GOT3 (cell line): ENCODE measurements around the gene WNT4.
"Not testable (repeated sequence)": the region's sequence is repeated elsewhere in the genome, so short reads cannot be mapped to it uniquely, and the experiment has no call there.

Experiments used
- DNase-seq: peaks from one replicate; lab custom pipeline; 2025; ENCODE audit warnings: mixed read lengths; lab: John Stamatoyannopoulos, UW

WNT4 gene

DNA sequence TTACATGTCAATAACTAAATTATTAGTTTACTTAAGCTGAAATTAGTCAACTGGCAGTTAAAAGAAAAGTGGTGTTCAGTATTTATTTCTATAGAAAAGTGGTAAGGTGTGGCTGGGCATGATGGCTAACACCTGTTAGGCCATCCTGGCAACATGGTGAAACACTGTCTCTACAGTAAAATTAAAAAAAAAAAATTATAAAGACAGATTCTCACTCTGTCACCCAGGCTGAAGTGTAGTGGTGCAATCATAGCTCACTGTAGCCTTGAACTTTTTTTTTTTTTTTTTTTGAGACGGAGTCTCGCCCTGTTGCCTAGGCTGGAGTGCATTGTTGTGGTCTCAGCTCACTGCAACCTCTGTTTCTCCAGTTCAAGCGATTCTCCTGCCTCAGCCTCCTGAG lies 32.9 kb downstream of the WNT4 start:
- DNase-seq, result no peak

DNA sequence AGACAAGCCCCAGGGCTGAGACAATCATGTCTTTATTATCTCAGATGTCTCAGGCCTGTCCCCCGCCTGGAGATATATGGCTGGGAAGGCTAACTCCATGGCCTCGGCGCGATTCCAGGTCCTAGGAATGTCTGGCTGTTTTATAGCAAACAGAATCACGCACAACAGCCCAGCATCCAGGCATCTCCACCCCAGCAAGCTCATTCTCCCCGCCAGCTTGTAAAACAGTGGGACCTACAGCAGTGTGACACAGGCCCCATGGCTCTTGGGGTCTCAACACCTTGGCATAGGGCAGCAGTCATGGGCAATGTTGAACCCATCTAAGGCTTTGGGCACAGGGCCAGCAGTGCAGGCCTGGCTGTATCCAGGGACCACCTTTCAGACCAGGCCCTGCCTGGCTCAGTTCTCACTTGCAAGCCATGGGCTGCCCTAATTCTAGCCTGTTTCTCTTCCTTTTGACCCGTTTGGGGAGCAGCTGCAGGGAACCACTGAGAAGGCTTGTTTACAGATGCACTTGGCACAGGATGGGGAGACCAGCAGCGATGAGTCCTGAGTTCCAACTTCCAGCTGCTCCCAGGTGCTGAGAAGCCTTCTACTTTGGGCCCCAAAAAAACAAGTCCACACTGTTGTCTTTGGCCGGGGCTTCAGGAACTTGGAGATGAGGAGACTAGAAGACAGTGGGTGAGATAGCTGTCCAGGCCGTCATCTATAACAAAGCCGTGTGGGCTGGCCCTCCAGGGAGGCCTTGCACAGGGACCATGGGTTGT lies 34.4 kb downstream of the WNT4 start:
- DNase-seq, result no peak

- DNase-seq, result no peak
Observed at GRCh38 chr1:22107126-22107525, 35.8 kb downstream of the WNT4 start.

- no peak for DNase-seq
Observed at GRCh38 chr1:22105611-22106207, 37.2 kb downstream of the WNT4 start.

GRCh38 chr1:22104865-22105437 lies 37.9 kb downstream of the WNT4 start:
- DNase-seq, result no peak

- no peak for DNase-seq
Observed at GRCh38 chr1:22104094-22104493, 38.8 kb downstream of the WNT4 start.

GRCh38 chr1:22102746-22103145 lies 40.2 kb downstream of the WNT4 start:
- no peak for DNase-seq

- no peak for DNase-seq
Observed at GRCh38 chr1:22101995-22102394, 40.9 kb downstream of the WNT4 start.

DNA sequence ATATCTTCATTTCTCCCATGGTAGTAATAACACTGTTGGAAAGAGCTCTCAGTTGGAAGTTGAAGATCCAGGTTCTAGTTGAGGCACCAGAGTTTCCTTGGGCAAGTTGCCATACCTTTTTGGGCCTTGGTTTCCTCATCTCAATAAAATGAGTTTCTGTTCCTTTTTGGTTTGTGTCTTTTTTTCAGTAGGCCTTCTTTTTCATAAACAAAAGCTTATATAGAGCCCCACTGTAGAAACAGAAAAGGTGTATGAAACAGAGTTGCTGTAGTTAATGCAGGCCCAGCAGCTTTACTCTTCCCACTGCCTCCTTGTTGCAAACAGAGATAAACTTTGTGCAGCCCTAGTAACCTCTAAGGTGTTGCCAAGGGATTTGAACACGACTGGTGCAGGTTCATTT lies 41.7 kb downstream of the WNT4 start:
- no peak for DNase-seq

DNA sequence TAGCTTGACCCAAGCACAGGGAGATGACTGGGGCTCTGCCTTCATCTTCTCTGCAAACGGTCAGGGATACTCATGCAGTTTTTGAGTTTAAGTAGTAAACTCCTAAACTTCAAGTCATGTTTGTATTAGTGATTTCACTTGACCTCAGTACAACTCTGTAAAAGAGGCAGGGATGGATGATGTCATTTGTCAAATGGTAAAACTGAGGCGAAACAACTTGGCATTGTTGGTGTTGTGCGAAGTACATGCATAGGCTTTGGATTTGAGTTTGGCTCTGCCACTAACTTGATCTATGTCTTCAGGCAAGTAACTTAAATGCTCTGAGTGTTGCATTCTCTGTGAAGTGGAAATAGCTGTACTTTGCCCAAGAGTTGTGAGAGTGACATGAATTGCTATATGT lies 42.7 kb downstream of the WNT4 start:
- no peak for DNase-seq

- DNase-seq, result no peak
Observed at GRCh38 chr1:22098752-22099151, 44.1 kb downstream of the WNT4 start.

GRCh38 chr1:22096463-22096862 lies 46.4 kb downstream of the WNT4 start:
- no peak for DNase-seq

DNA sequence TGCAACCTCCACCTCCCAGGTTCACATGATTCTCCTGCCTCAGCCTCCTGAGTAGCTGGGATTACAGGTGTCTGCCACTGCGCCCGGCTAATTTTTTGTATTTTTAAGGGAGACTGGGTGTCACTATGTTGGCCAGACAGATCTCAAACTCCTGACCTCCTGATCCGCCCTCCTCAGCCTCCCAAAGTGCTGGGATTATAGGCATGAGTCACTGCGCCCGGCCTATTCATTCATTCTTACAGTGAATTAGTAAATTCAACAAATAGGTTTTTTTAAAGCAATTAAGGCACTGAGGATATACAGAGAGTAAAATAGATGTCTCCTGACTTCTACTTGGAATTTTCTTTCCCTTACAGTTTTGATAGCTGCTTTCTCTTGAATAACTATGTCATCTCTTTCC lies 46.9 kb downstream of the WNT4 start:
- DNase-seq, result no peak

- no peak for DNase-seq
Observed at GRCh38 chr1:22093513-22093912, 49.4 kb downstream of the WNT4 start.

- not testable (repeated sequence) for DNase-seq
Observed at GRCh38 chr1:22092026-22092768, 50.7 kb downstream of the WNT4 start.

- no peak for DNase-seq
Observed at GRCh38 chr1:22090867-22091266, 52.0 kb downstream of the WNT4 start.

- DNase-seq, result no peak
Observed at GRCh38 chr1:22089787-22090186, 53.1 kb downstream of the WNT4 start.

DNA sequence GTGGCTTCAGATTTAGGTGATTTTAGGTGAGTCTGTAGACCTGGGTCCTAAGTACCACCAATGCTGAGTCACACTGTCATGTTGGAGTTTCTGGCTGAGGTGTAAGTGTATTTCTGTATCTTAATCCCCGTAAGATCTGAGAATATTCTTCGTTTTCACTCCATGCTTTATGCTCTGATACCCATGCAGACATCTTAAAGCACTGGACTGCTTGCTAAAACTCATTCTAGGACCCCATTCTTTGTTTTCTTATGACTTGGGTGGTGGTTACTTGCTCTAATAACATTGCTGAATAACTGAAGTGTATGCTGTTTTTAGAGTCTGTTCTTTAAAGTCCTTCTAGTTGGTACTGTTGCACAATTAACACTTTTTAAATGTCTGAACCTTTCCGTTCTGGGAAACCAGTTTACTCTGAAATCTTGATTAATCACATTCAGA lies 53.7 kb downstream of the WNT4 start:
- DNase-seq, result no peak

DNA sequence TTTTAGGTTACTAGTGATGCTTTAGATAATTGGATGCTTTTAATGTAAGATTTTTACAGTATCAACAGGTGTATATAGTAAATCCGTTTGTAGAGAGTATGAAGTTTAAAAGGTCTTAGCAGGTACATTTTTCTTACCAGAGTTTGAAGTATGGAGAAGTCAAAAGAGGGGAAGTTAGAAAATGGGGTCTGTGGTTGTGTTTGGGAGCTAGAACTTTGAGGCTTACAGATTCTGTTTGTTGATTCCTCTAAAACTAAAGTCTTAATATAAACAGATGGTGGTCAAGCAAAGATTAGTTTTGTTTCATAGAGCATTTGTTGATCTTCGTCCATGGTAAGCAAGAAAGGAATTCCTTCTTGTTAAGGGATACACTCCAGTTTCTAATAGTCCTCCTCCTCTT lies 54.6 kb downstream of the WNT4 start:
- no peak for DNase-seq

- no peak for DNase-seq
Observed at GRCh38 chr1:22080191-22080590, 62.7 kb downstream of the WNT4 start.

DNA sequence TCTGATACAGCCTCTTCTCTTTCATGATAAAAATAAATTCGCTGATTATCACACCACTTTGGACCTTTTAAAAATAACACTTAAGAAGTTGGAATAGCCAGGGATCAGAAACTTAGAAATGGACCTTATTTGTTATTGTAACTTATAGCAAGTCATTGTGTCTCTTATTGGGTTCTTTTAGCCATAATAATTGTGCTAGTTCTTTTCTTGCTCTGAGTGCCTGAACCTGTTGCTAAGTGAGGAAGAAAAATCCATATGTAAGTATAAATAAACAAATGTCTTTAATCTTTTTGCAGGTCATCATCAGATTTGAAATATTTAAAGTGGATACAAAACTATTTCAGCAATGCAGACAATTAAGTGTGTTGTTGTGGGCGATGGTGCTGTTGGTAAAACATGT lies 64.8 kb downstream of the WNT4 start:
- no peak for DNase-seq

- no peak for DNase-seq
Observed at GRCh38 chr1:22077728-22078127, 65.2 kb downstream of the WNT4 start.

DNA sequence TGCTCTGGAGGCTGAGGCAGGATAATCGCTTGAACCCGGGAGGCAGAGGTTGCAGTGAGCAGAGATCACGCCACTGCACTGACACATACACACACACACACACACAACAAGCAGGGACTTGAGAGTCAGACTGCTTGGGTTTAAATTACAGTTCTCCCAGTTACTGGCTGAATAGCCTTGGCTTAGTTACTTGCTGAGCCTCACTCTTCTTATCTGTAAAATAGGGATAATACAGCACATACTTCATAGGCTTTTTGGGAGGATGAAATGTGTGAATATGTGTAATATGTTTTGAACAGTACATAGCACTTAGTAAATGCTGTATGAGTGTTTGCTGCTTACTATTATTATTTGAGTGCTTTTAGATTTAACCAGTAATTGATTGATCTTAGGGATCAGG lies 66.6 kb downstream of the WNT4 start:
- DNase-seq, result no peak
